ENCODE data around the gene GJA1.
"Not testable (repeated sequence)": the region's sequence is repeated elsewhere in the genome, so short reads cannot be mapped to it uniquely, and the experiment has no call there.

GJA1 gene

DNA sequence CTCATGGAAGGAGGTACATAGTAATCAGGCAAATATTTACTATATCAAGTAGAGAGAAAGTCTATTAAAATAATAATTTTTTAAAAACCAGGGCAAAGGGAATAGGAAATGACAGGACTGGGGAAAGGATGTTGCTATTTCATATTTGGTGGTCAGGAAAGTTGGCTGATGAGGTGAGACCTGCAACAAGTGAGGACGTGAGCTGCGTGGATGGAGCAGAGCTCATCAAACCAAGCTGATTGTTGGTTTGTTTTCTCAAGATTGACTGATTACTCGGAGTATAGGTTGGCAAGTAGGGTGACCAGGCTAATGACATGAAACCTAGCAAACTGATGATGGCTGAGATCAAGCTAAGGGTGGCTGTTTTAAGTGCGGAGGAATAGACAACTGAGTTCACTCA, 6.0 kb downstream of the GJA1 start:
- H3K9ac ChIP-seq (ENCODE audit: low read length): no peak overlapping the region
- H3K9me3 ChIP-seq (ENCODE audit: insufficient read depth, low read length): no peaks in the 10 kb centered on the region
- H4K20me1 ChIP-seq (ENCODE audit: low read depth, low read length): no peaks in the 10 kb centered on the region
- no peak overlapping the region for H3K4me3 ChIP-seq (ENCODE audit: insufficient read depth, low read length, poor library complexity, severe bottlenecking)
- no peaks in the 10 kb centered on the region for H3F3A ChIP-seq (ENCODE audit: insufficient read depth)
- H3K36me3 ChIP-seq (ENCODE audit: low read length): no peaks in the 10 kb centered on the region
- H3K27ac ChIP-seq (ENCODE audit: low read depth, low read length): no peak overlapping the region
- H3K79me2 ChIP-seq (ENCODE audit: insufficient read depth, low read length): no peaks in the 10 kb centered on the region
- H3K27me3 ChIP-seq (ENCODE audit: low read length): no peaks in the 10 kb centered on the region
- TF ChIP-seq EZH2phosphoT487 (conservative IDR thresholded peaks at IDR 0.05; ENCODE audit: low read length): no peak
- TF ChIP-seq, protein P1, sequence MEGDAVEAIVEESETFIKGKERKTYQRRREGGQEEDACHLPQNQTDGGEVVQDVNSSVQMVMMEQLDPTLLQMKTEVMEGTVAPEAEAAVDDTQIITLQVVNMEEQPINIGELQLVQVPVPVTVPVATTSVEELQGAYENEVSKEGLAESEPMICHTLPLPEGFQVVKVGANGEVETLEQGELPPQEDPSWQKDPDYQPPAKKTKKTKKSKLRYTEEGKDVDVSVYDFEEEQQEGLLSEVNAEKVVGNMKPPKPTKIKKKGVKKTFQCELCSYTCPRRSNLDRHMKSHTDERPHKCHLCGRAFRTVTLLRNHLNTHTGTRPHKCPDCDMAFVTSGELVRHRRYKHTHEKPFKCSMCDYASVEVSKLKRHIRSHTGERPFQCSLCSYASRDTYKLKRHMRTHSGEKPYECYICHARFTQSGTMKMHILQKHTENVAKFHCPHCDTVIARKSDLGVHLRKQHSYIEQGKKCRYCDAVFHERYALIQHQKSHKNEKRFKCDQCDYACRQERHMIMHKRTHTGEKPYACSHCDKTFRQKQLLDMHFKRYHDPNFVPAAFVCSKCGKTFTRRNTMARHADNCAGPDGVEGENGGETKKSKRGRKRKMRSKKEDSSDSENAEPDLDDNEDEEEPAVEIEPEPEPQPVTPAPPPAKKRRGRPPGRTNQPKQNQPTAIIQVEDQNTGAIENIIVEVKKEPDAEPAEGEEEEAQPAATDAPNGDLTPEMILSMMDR (IDR thresholded peaks at IDR 0.05; ENCODE audit: insufficient read depth, low read length, poor library complexity, severe bottlenecking): no peak
- no peak overlapping the region for H3K4me2 ChIP-seq (ENCODE audit: low read depth, low read length, poor library complexity, severe bottlenecking)
- H3K9me2 ChIP-seq (replicated peaks; ENCODE audit: insufficient read depth, low read length): no peaks in the 10 kb centered on the region
- no peak overlapping the region for H2AFZ ChIP-seq (ENCODE audit: low read depth, low read length, severe bottlenecking)

DNA sequence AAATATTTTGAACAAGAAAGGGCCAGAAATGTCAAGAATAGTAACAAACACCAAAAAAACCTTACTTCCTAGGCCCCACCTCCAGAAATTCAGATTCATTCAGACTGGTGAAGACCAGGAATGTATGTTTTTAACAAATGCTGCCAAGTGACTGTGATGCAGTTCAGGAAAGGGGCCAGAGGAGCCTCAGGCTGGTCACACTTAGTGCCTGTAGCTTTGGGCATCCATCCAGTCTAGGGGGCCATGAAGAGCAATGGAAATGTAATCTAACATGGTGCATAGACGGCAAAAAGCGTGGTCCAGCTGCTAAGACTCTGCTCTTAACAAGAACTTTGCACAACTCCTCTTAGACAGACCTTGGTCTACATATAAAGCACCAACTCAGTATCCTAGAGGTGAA, 7.1 kb downstream of the GJA1 start:
- Histone ChIP-seq H3K27ac (ENCODE audit: low read depth, low read length) (no peak overlapping the region), H2AFZ (ENCODE audit: low read depth, low read length, severe bottlenecking) (no peak overlapping the region), H4K20me1 (ENCODE audit: low read depth, low read length) (no peaks in the 10 kb centered on the region), H3K36me3 (ENCODE audit: low read length) (no peaks in the 10 kb centered on the region), H3K9me3 (ENCODE audit: insufficient read depth, low read length) (no peaks in the 10 kb centered on the region), H3K9ac (ENCODE audit: low read length) (no peak overlapping the region), H3K9me2 (replicated peaks; ENCODE audit: insufficient read depth, low read length) (no peaks in the 10 kb centered on the region), H3F3A (ENCODE audit: insufficient read depth) (no peaks in the 10 kb centered on the region), H3K27me3 (ENCODE audit: low read length) (no peaks in the 10 kb centered on the region), H3K79me2 (ENCODE audit: insufficient read depth, low read length) (no peaks in the 10 kb centered on the region), H3K4me2 (ENCODE audit: low read depth, low read length, poor library complexity, severe bottlenecking) (no peak overlapping the region), H3K4me3 (ENCODE audit: insufficient read depth, low read length, poor library complexity, severe bottlenecking) (no peak overlapping the region)
- TF ChIP-seq, protein P1 (IDR thresholded peaks at IDR 0.05; ENCODE audit: insufficient read depth, low read length, poor library complexity, severe bottlenecking): no peak
- TF ChIP-seq EZH2phosphoT487 (conservative IDR thresholded peaks at IDR 0.05; ENCODE audit: low read length): no peak

DNA sequence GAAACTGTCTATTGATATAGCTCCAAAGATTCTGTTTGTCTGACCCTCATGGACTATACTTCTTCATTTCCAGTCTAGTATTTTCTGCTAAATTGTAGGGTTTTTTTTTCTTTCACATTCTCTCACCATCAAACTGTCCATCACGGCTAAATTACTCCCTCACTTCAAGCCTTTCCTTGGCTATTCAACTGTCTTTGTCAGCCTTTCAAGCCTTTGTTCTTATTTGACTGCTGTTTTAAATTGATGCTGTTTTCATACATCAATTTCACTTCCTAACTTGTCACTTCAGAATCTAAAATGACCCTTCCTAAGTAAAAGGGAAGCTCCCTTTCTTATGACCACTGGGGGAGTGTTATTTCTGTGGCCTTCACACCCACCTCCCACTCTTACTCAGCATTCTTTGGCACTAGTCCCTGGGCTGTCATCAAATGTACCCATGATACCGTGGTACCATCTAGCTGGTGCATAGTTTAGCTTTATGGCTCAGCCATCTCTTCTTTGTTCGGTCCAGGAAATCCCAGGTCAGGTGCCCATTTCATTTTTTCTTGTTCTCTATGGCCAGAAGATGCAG, 8.6 kb downstream of the GJA1 start:
- Histone ChIP-seq H4K20me1 (ENCODE audit: low read depth, low read length) (no peaks in the 10 kb centered on the region), H3F3A (ENCODE audit: insufficient read depth) (no peaks in the 10 kb centered on the region), H3K9me3 (ENCODE audit: insufficient read depth, low read length) (no peaks in the 10 kb centered on the region), H3K4me3 (ENCODE audit: insufficient read depth, low read length, poor library complexity, severe bottlenecking) (no peak overlapping the region), H3K9ac (ENCODE audit: low read length) (no peak overlapping the region), H2AFZ (ENCODE audit: low read depth, low read length, severe bottlenecking) (no peak overlapping the region), H3K27ac (ENCODE audit: low read depth, low read length) (no peak overlapping the region), H3K9me2 (replicated peaks; ENCODE audit: insufficient read depth, low read length) (no peaks in the 10 kb centered on the region), H3K4me2 (ENCODE audit: low read depth, low read length, poor library complexity, severe bottlenecking) (no peak overlapping the region), H3K79me2 (ENCODE audit: insufficient read depth, low read length) (no peaks in the 10 kb centered on the region), H3K36me3 (ENCODE audit: low read length) (no peaks in the 10 kb centered on the region), H3K27me3 (ENCODE audit: low read length) (no peaks in the 10 kb centered on the region)
- TF ChIP-seq, protein P1 (IDR thresholded peaks at IDR 0.05; ENCODE audit: insufficient read depth, low read length, poor library complexity, severe bottlenecking): no peak
- TF ChIP-seq EZH2phosphoT487 (conservative IDR thresholded peaks at IDR 0.05; ENCODE audit: low read length): no peak

DNA sequence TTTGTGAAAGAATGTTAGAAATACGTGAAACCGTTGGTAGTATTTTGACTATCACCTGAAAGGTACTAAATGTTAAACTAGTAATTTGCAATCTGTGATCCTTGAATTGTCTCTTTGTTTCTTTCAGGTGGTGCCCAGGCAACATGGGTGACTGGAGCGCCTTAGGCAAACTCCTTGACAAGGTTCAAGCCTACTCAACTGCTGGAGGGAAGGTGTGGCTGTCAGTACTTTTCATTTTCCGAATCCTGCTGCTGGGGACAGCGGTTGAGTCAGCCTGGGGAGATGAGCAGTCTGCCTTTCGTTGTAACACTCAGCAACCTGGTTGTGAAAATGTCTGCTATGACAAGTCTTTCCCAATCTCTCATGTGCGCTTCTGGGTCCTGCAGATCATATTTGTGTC, 11.3 kb downstream of the GJA1 start:
- not testable (repeated sequence) for H3K9ac ChIP-seq (ENCODE audit: low read length); H3F3A ChIP-seq (ENCODE audit: insufficient read depth); H3K36me3 ChIP-seq (ENCODE audit: low read length); H4K20me1 ChIP-seq (ENCODE audit: low read depth, low read length); H3K4me3 ChIP-seq (ENCODE audit: insufficient read depth, low read length, poor library complexity, severe bottlenecking); H3K4me2 ChIP-seq (ENCODE audit: low read depth, low read length, poor library complexity, severe bottlenecking); H3K79me2 ChIP-seq (ENCODE audit: insufficient read depth, low read length); H3K9me3 ChIP-seq (ENCODE audit: insufficient read depth, low read length); H3K27me3 ChIP-seq (ENCODE audit: low read length); H3K27ac ChIP-seq (ENCODE audit: low read depth, low read length); H2AFZ ChIP-seq (ENCODE audit: low read depth, low read length, severe bottlenecking); H3K9me2 ChIP-seq (replicated peaks; ENCODE audit: insufficient read depth, low read length)

DNA sequence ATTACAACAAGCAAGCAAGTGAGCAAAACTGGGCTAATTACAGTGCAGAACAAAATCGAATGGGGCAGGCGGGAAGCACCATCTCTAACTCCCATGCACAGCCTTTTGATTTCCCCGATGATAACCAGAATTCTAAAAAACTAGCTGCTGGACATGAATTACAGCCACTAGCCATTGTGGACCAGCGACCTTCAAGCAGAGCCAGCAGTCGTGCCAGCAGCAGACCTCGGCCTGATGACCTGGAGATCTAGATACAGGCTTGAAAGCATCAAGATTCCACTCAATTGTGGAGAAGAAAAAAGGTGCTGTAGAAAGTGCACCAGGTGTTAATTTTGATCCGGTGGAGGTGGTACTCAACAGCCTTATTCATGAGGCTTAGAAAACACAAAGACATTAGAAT, 12.3 kb downstream of the GJA1 start:
- not testable (repeated sequence) for H3K9me2 ChIP-seq (replicated peaks; ENCODE audit: insufficient read depth, low read length); H2AFZ ChIP-seq (ENCODE audit: low read depth, low read length, severe bottlenecking); H4K20me1 ChIP-seq (ENCODE audit: low read depth, low read length); H3K4me3 ChIP-seq (ENCODE audit: insufficient read depth, low read length, poor library complexity, severe bottlenecking); H3K36me3 ChIP-seq (ENCODE audit: low read length); H3K4me2 ChIP-seq (ENCODE audit: low read depth, low read length, poor library complexity, severe bottlenecking); H3K9me3 ChIP-seq (ENCODE audit: insufficient read depth, low read length); H3K27ac ChIP-seq (ENCODE audit: low read depth, low read length); H3K79me2 ChIP-seq (ENCODE audit: insufficient read depth, low read length); H3F3A ChIP-seq (ENCODE audit: insufficient read depth); H3K9ac ChIP-seq (ENCODE audit: low read length); H3K27me3 ChIP-seq (ENCODE audit: low read length)

DNA sequence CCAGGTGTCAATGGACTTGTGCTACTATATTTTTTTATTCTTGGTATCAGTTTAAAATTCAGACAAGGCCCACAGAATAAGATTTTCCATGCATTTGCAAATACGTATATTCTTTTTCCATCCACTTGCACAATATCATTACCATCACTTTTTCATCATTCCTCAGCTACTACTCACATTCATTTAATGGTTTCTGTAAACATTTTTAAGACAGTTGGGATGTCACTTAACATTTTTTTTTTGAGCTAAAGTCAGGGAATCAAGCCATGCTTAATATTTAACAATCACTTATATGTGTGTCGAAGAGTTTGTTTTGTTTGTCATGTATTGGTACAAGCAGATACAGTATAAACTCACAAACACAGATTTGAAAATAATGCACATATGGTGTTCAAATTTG, 13.1 kb downstream of the GJA1 start:
- H3F3A ChIP-seq (ENCODE audit: insufficient read depth); H3K79me2 ChIP-seq (ENCODE audit: insufficient read depth, low read length); H4K20me1 ChIP-seq (ENCODE audit: low read depth, low read length); H3K27me3 ChIP-seq (ENCODE audit: low read length); H3K27ac ChIP-seq (ENCODE audit: low read depth, low read length); H3K9ac ChIP-seq (ENCODE audit: low read length); H3K9me3 ChIP-seq (ENCODE audit: insufficient read depth, low read length); H2AFZ ChIP-seq (ENCODE audit: low read depth, low read length, severe bottlenecking); H3K4me2 ChIP-seq (ENCODE audit: low read depth, low read length, poor library complexity, severe bottlenecking); H3K36me3 ChIP-seq (ENCODE audit: low read length); H3K4me3 ChIP-seq (ENCODE audit: insufficient read depth, low read length, poor library complexity, severe bottlenecking); H3K9me2 ChIP-seq (replicated peaks; ENCODE audit: insufficient read depth, low read length): not testable (repeated sequence)
